Tibial artery (tissue), 4 donors: ENCODE results near the gene SLC39A11.

Experiments
- DNase-seq, 2 donors: peaks; one replicate each; pipeline ENCODE4 v3.0.0-alpha.2; 2019
- H3K27ac ChIP-seq, 2 donors: fragments of 200-600 bp; sonication (generic) in 1 of 2; 1 replicate in 1 of 2; 2 replicates in 1 of 2; pipeline ENCODE4 v1.5.1; 2018 to 2019; ENCODE audit warnings: mild to moderate bottlenecking in 1 of 2
- H3K27me3 ChIP-seq, 2 donors: fragments of 200-600 bp; sonication (generic) in 1 of 2; one replicate each; pipeline versions ENCODE4 v1.5.1 to v1.6.0; 2016 to 2019
- H3K36me3 ChIP-seq, 3 donors: fragments of 200-600 bp; sonication (generic) in 2 of 3; one replicate each; pipeline ENCODE4 v1.5.1; 2016 to 2019; ENCODE audit warnings: mild to moderate bottlenecking in 2 of 3
- H3K4me1 ChIP-seq, 4 donors: fragments of 200-600 bp; sonication (generic) in 2 of 4; 1 replicate in 3 of 4; 2 replicates in 1 of 4; pipeline ENCODE4 v1.5.1; 2016 to 2019
- H3K4me3 ChIP-seq, 2 donors: fragments of 200-600 bp; sonication (generic) in 1 of 2; 1 replicate in 1 of 2; 2 replicates in 1 of 2; pipeline ENCODE4 v1.5.1; 2018 to 2019; ENCODE audit warnings: mild to moderate bottlenecking in 2 of 2
- H3K9me3 ChIP-seq, 3 donors: fragments of 200-600 bp; sonication (generic) in 1 of 3; one replicate each; pipeline ENCODE4 v1.5.1; 2016 to 2019
- intact Hi-C: fragments of 100-400 bp; cut with DNase I; formaldehyde crosslinking; loops from one replicate; pipeline ENCODE4 v1.15.0; 2023; ENCODE audit warnings: low total_unique reads
- TF ChIP-seq, protein P1 (sequence below), 2 experiments: fragments of 200-600 bp in 1 of 2; fragments of 450-650 bp in 1 of 2; IDR thresholded peaks; one replicate each; pipeline ENCODE4 v1.5.1; 2017 to 2019; ENCODE audit warnings: antibody characterized with exemption in 2 of 2, mild to moderate bottlenecking in 1 of 2, moderate library complexity in 1 of 2

The SLC39A11 gene

GRCh38 chr17:72921347-72922054 lies 171.0 kb downstream of the SLC39A11 start:
- no peaks in the 10 kb centered on the region for H3K9me3 ChIP-seq
- intact Hi-C loops = no loop called here
- peaks cover 0 to 7% (median 0%) of the 10 kb centered on the region in 3 donors for H3K36me3 ChIP-seq
- no peak for DNase-seq
- H3K27ac ChIP-seq = no peak overlapping the region
- TF ChIP-seq, protein P1, sequence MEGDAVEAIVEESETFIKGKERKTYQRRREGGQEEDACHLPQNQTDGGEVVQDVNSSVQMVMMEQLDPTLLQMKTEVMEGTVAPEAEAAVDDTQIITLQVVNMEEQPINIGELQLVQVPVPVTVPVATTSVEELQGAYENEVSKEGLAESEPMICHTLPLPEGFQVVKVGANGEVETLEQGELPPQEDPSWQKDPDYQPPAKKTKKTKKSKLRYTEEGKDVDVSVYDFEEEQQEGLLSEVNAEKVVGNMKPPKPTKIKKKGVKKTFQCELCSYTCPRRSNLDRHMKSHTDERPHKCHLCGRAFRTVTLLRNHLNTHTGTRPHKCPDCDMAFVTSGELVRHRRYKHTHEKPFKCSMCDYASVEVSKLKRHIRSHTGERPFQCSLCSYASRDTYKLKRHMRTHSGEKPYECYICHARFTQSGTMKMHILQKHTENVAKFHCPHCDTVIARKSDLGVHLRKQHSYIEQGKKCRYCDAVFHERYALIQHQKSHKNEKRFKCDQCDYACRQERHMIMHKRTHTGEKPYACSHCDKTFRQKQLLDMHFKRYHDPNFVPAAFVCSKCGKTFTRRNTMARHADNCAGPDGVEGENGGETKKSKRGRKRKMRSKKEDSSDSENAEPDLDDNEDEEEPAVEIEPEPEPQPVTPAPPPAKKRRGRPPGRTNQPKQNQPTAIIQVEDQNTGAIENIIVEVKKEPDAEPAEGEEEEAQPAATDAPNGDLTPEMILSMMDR (IDR thresholded peaks at IDR 0.05) = no peak
- no peaks in the 10 kb centered on the region for H3K4me1 ChIP-seq
- no peaks in the 10 kb centered on the region for H3K27me3 ChIP-seq
- no peak overlapping the region for H3K4me3 ChIP-seq

- H3K27me3 ChIP-seq = no peaks in the 10 kb centered on the region
- TF ChIP-seq, protein P1 (IDR thresholded peaks at IDR 0.05) = no peak
- no peak for DNase-seq
- no peaks in the 10 kb centered on the region for H3K9me3 ChIP-seq
- H3K4me3 ChIP-seq = no peak overlapping the region
- H3K4me1 ChIP-seq = no peaks in the 10 kb centered on the region
- H3K27ac ChIP-seq = no peak overlapping the region
- peaks cover 0 to 7% (median 0%) of the 10 kb centered on the region in 3 donors for H3K36me3 ChIP-seq
- intact Hi-C loops = no loop called here
These were observed 172.0 kb downstream of the SLC39A11 start for GRCh38 chr17:72920513-72920912.

DNA sequence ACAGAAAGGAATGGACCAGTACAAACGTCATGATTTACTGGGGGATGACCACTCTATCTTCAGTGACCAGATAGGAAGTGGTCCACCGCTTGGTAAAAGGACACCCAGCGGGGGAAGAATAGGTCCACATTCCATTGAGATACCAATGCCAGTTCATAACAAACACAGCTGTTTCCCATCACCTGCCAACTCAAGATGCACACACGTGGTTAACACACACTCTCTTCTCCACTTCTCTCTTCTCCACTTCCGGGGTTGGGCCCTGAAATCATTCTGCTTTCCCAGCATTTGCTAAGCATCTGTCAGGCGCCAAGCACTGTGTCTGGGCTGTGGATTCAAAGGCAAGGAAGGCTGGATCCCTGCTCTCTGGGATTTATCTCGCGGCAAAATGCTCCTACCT lies 175.5 kb downstream of the SLC39A11 start:
- Histone ChIP-seq H3K4me3 (no peak overlapping the region), H3K27ac (no peak overlapping the region), H3K9me3 (no peaks in the 10 kb centered on the region), H3K36me3 (peaks cover 0 to 7% (median 4%) of the 10 kb centered on the region in 3 donors), H3K4me1 (no peaks in the 10 kb centered on the region), H3K27me3 (no peaks in the 10 kb centered on the region)
- TF ChIP-seq, protein P1 (IDR thresholded peaks at IDR 0.05) = no peak
- intact Hi-C loops = no loop called here
- no peak for DNase-seq

GRCh38 chr17:72915625-72916081 lies 176.8 kb downstream of the SLC39A11 start:
- Histone ChIP-seq H3K36me3 (peaks cover 0 to 7% (median 4%) of the 10 kb centered on the region in 3 donors), H3K9me3 (no peaks in the 10 kb centered on the region), H3K4me1 (no peaks in the 10 kb centered on the region), H3K27ac (no peak overlapping the region), H3K4me3 (no peak overlapping the region), H3K27me3 (no peaks in the 10 kb centered on the region)
- intact Hi-C loops = no loop called here
- no peak for DNase-seq
- TF ChIP-seq, protein P1 (IDR thresholded peaks at IDR 0.05) = no peak

GRCh38 chr17:72913142-72913682 lies 179.3 kb downstream of the SLC39A11 start:
- no peak overlapping the region for H3K27ac ChIP-seq
- H3K9me3 ChIP-seq = no peaks in the 10 kb centered on the region
- intact Hi-C loops = no loop called here
- TF ChIP-seq, protein P1 (IDR thresholded peaks at IDR 0.05) = no peak
- H3K4me1 ChIP-seq = no peaks in the 10 kb centered on the region
- H3K4me3 ChIP-seq = no peak overlapping the region
- DNase-seq = no peak
- H3K27me3 ChIP-seq = no peaks in the 10 kb centered on the region
- H3K36me3 ChIP-seq = peaks cover 4 to 12% (median 11%) of the 10 kb centered on the region in 3 donors
